IMR-90 (cell line): ENCODE data around the gene MALL. TPM values are rescaled to one million over a fixed set of nuclear protein-coding genes. Genes with fewer than 3 reads are reported as not detected.

ENCODE experiments used
- ATAC-seq: fragments of 200-7000 bp; cut with Tn5 transposase; 2 replicates; pipeline ENCODE4 v1.9.1; 2020; ENCODE audit warnings: low read depth, mild to moderate bottlenecking, moderate library complexity
- BruUV-seq: library from RNA; stranded (reverse); fragments of 400-500 nt; replicated peaks from 2 replicates; lab custom pipeline; 2021; lab: Mats Ljungman, UMichigan
- CTCF ChIA-PET: fragments of 300-600 bp; formaldehyde crosslinking; extraction: SDS; loops from one replicate; lab custom pipeline; 2021; ENCODE audit warnings: antibody characterized with exemption; lab: Yijun Ruan, JAX
- POLR2A ChIA-PET: fragments of 300-600 bp; sonication (Branson Sonifier 250); formaldehyde crosslinking; loops from one replicate; lab custom pipeline; 2022; ENCODE audit warnings: antibody characterized with exemption; ENCODE audit not compliant: unreplicated experiment; lab: Charles Lee
- DNase-seq: peaks from one replicate; pipeline ENCODE4 v3.0.0; 2013
- H2AFZ ChIP-seq: replicated peaks from 2 replicates; pipeline ENCODE3; 2013; ENCODE audit warnings: low read length, mild to moderate bottlenecking; ENCODE audit not compliant: poor library complexity
- H2AK5ac ChIP-seq: 2 replicates; pipeline ENCODE4 v1.6.1; 2013; ENCODE audit warnings: low read depth, low read length, inconsistent platforms
- H2AK9ac ChIP-seq: replicated peaks from 2 replicates; pipeline ENCODE3; 2013; ENCODE audit warnings: mild to moderate bottlenecking, low read depth, low read length, moderate library complexity; ENCODE audit not compliant: poor library complexity
- H2BK120ac ChIP-seq: 2 replicates; pipeline ENCODE4 v1.6.1; 2013; ENCODE audit warnings: low read depth, low read length, inconsistent platforms
- H2BK15ac ChIP-seq: 3 replicates; pipeline ENCODE4 v1.6.1; 2013; ENCODE audit warnings: low read depth, low read length, inconsistent platforms
- H2BK20ac ChIP-seq: 2 replicates; pipeline ENCODE4 v1.6.1; 2013; ENCODE audit warnings: low read depth, mild to moderate bottlenecking, inconsistent platforms, low read length, moderate library complexity
- H2BK5ac ChIP-seq: 2 replicates; pipeline ENCODE4 v1.6.1; 2013; ENCODE audit warnings: mild to moderate bottlenecking, low read depth, low read length, inconsistent platforms; ENCODE audit not compliant: poor library complexity, severe bottlenecking
- H3K14ac ChIP-seq: replicated peaks from 2 replicates; pipeline ENCODE4 v1.6.1; 2013; ENCODE audit warnings: low read depth, low read length, inconsistent platforms
- H3K18ac ChIP-seq: 2 replicates; pipeline ENCODE4 v1.6.1; 2013; ENCODE audit warnings: low read depth, low read length, control low read depth
- H3K23ac ChIP-seq: 2 replicates; pipeline ENCODE4 v1.6.1; 2013; ENCODE audit warnings: low read depth, low read length, inconsistent platforms
- H3K27ac ChIP-seq: 2 replicates; pipeline ENCODE4 v1.5.1; 2013; ENCODE audit warnings: mild to moderate bottlenecking, control low read depth, low read length; ENCODE audit not compliant: insufficient read depth
- H3K27me3 ChIP-seq: 2 replicates; pipeline ENCODE4 v1.6.1; 2013; ENCODE audit warnings: low read length; ENCODE audit not compliant: control insufficient read depth, insufficient read depth
- H3K36me3 ChIP-seq: 2 replicates; pipeline ENCODE4 v1.6.1; 2013; ENCODE audit warnings: low read length, mixed read lengths; ENCODE audit not compliant: control insufficient read depth, insufficient read depth
- H3K4ac ChIP-seq: 2 replicates; pipeline ENCODE4 v1.6.1; 2013; ENCODE audit warnings: low read depth, low read length, inconsistent platforms
- H3K4me1 ChIP-seq: 2 replicates; pipeline ENCODE4 v1.6.1; 2013; ENCODE audit warnings: low read length, mixed read lengths; ENCODE audit not compliant: control insufficient read depth, insufficient read depth
- H3K4me2 ChIP-seq: 2 replicates; pipeline ENCODE4 v1.6.1; 2013; ENCODE audit warnings: low read depth, mild to moderate bottlenecking, control low read depth, low read length, moderate library complexity
- H3K4me3 ChIP-seq: 2 replicates; pipeline ENCODE4 v1.5.1; 2013; ENCODE audit warnings: low read depth, mild to moderate bottlenecking, control low read depth, low read length, moderate library complexity; ENCODE audit not compliant: insufficient read depth
- H3K56ac ChIP-seq: 2 replicates; pipeline ENCODE4 v1.6.1; 2013; ENCODE audit warnings: low read length, inconsistent platforms; ENCODE audit not compliant: insufficient read depth; ENCODE audit errors: extremely low read depth
- H3K79me1 ChIP-seq, 2 experiments: 2 replicates each; pipeline ENCODE4 v1.6.1; 2013; ENCODE audit warnings: low read length in 2 of 2, inconsistent platforms in 1 of 2, low read depth in 1 of 2
- H3K9ac ChIP-seq: 2 replicates; pipeline ENCODE4 v1.6.1; 2013; ENCODE audit warnings: low read depth, low read length, control low read depth
- H3K9me1 ChIP-seq: 2 replicates; pipeline ENCODE4 v1.6.1; 2013; ENCODE audit warnings: low read length, inconsistent platforms; ENCODE audit not compliant: insufficient read depth
- H3K9me3 ChIP-seq: 2 replicates; pipeline ENCODE4 v1.6.1; 2013; ENCODE audit warnings: low read length; ENCODE audit not compliant: control insufficient read depth, insufficient read depth
- H4K20me1 ChIP-seq: 2 replicates; pipeline ENCODE4 v1.6.1; 2013; ENCODE audit warnings: low read length, inconsistent platforms; ENCODE audit not compliant: insufficient read depth
- H4K5ac ChIP-seq: 2 replicates; pipeline ENCODE4 v1.6.1; 2013; ENCODE audit warnings: mild to moderate bottlenecking, low read depth, low read length, control low read depth
- H4K8ac ChIP-seq, 2 experiments: 2 replicates each; pipeline ENCODE4 v1.6.1; 2013; ENCODE audit warnings: low read depth in 2 of 2, low read length in 2 of 2, control low read depth in 1 of 2, inconsistent platforms in 1 of 2
- H4K91ac ChIP-seq: 2 replicates; pipeline ENCODE4 v1.6.1; 2013; ENCODE audit warnings: low read depth, low read length, inconsistent platforms; ENCODE audit not compliant: insufficient read depth
- FOS ChIP-seq: fragments of 150-350 bp; IDR thresholded peaks from 2 replicates; pipeline ENCODE4 v1.6.1; 2016; ENCODE audit warnings: low read depth, low read length
- MAFK ChIP-seq: IDR thresholded peaks from 2 replicates; pipeline ENCODE4 v1.6.1; 2012; ENCODE audit warnings: low read depth, low read length, improper control_type of control experiment
- MAZ ChIP-seq: IDR thresholded peaks from 2 replicates; pipeline ENCODE4 v1.6.1; 2012; ENCODE audit warnings: low read depth, mild to moderate bottlenecking, low read length, improper control_type of control experiment, moderate library complexity, borderline replicate concordance
- MXI1 ChIP-seq: IDR thresholded peaks from 2 replicates; pipeline ENCODE4 v1.6.1; 2012; ENCODE audit warnings: low read depth, mild to moderate bottlenecking, low read length, moderate library complexity, borderline replicate concordance
- NFE2L2 ChIP-seq: fragments of 150-350 bp; IDR thresholded peaks from 2 replicates; pipeline ENCODE4 v1.6.1; 2016; ENCODE audit warnings: low read depth, mild to moderate bottlenecking, low read length
- RAD21 ChIP-seq: IDR thresholded peaks from 2 replicates; pipeline ENCODE4 v1.6.1; 2012; ENCODE audit warnings: low read length, improper control_type of control experiment
- RCOR1 ChIP-seq: IDR thresholded peaks from 2 replicates; pipeline ENCODE4 v1.6.1; 2012; ENCODE audit warnings: mild to moderate bottlenecking, low read length, improper control_type of control experiment; ENCODE audit not compliant: insufficient replicate concordance
- dilution Hi-C: fragments of 300-500 bp; cut with HindIII; formaldehyde crosslinking; loops from one replicate; pipeline ENCODE4 v1.14.3; 2018; ENCODE audit warnings: low sequenced_read_pairs; ENCODE audit not compliant: unreplicated experiment
- in situ Hi-C: fragments of 300-500 bp; cut with MboI; formaldehyde crosslinking; loops from 3 replicates; pipeline ENCODE4 v1.14.3; 2019; ENCODE audit warnings: low sequenced_read_pairs, inconsistent platforms, mixed read lengths
- intact Hi-C: fragments of 100-400 bp; cut with micrococcal nuclease; formaldehyde crosslinking; loops from 2 replicates; pipeline ENCODE4 v1.10.0; 2022
- polyA plus RNA-seq, 3 experiments: library from polyadenylated mRNA; depleted of rRNA; stranded (reverse); fragments of >200 nt; gene quantifications; 2 replicates each; pipeline ENCODE4 v1.2.3, GENCODE V29; 2012; ENCODE audit warnings: low replicate concordance in 1 of 3
- total RNA-seq: library from RNA; depleted of rRNA; stranded (reverse); fragments of >200 nt; gene quantifications from 2 replicates; pipeline ENCODE4 v1.2.3, GENCODE V29; 2012
- TF ChIP-seq, protein P1 (sequence below): conservative IDR thresholded peaks from 2 replicates; pipeline ENCODE4 v1.5.1; 2012; ENCODE audit warnings: mild to moderate bottlenecking, low read depth, low read length, improper control_type of control experiment
- TF ChIP-seq, protein P2 (sequence below): fragments of 150-350 bp; IDR thresholded peaks from 2 replicates; pipeline ENCODE4 v1.6.1; 2016; ENCODE audit warnings: low read depth, mild to moderate bottlenecking, low read length, moderate library complexity, borderline replicate concordance

The MALL gene
- total and polyA plus RNA-seq, 2 of the 4 experiments (the other 2 are of a cell fraction) = 1.6 TPM

DNA sequence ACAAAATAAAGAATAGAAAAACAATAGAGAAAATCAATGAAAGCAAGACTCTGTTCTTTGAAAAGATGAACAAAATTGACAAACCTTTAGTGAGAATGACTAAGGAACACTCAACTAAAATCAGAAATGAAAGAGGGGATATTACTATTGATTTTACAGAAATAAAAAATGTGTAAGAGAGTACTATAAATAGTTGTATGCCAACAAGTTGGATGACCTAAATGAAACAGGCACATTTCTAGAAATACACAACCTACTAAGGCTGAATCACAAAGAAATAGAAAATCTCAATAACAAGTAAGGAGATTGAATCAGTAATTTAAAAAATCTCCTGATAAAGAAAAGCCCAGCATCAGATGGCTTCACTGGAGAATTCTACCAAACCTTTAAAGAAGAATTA lies 18.4 kb upstream of the MALL start:
- no peak overlapping the region for H4K91ac ChIP-seq
- no peak for DNase-seq

More for the DNA sequence above, 18.4 kb upstream of the MALL start:
- Histone ChIP-seq H2BK120ac (no peak overlapping the region), H2BK15ac (no peak overlapping the region), H4K5ac (no peak overlapping the region), H2BK5ac (no peak overlapping the region), H2BK20ac (no peak overlapping the region), H2AFZ (no peak overlapping the region), H3K14ac (no peak overlapping the region), H3K27me3 (no peaks in the 10 kb centered on the region), H3K9ac (no peak overlapping the region), H3K23ac (no peak overlapping the region), H3K18ac (no peak overlapping the region), H3K9me3 (no peaks in the 10 kb centered on the region), H3K79me1 (no peaks in the 10 kb centered on the region), H3K27ac (no peak overlapping the region), H4K8ac (no peak overlapping the region), H3K4ac (no peak overlapping the region), H3K9me1 (no peaks in the 10 kb centered on the region), H2AK5ac (no peak overlapping the region), H3K56ac (no peak overlapping the region), H3K36me3 (no peaks in the 10 kb centered on the region), H3K4me2 (no peak overlapping the region), H3K4me3 (no peak overlapping the region), H2AK9ac (no peak overlapping the region), H3K4me1 (no peaks in the 10 kb centered on the region), H4K20me1 (no peaks in the 10 kb centered on the region)
- no peak for ATAC-seq
- in situ Hi-C loops = no loop called here
- dilution Hi-C loops = no loop called here
- TF ChIP-seq RCOR1 (no peak), MAFK (no peak), FOS (no peak), MAZ (no peak), MXI1 (no peak), RAD21 (no peak), NFE2L2 (no peak)
- TF ChIP-seq, protein P1, sequence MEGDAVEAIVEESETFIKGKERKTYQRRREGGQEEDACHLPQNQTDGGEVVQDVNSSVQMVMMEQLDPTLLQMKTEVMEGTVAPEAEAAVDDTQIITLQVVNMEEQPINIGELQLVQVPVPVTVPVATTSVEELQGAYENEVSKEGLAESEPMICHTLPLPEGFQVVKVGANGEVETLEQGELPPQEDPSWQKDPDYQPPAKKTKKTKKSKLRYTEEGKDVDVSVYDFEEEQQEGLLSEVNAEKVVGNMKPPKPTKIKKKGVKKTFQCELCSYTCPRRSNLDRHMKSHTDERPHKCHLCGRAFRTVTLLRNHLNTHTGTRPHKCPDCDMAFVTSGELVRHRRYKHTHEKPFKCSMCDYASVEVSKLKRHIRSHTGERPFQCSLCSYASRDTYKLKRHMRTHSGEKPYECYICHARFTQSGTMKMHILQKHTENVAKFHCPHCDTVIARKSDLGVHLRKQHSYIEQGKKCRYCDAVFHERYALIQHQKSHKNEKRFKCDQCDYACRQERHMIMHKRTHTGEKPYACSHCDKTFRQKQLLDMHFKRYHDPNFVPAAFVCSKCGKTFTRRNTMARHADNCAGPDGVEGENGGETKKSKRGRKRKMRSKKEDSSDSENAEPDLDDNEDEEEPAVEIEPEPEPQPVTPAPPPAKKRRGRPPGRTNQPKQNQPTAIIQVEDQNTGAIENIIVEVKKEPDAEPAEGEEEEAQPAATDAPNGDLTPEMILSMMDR = no peak
- TF ChIP-seq, protein P2, sequence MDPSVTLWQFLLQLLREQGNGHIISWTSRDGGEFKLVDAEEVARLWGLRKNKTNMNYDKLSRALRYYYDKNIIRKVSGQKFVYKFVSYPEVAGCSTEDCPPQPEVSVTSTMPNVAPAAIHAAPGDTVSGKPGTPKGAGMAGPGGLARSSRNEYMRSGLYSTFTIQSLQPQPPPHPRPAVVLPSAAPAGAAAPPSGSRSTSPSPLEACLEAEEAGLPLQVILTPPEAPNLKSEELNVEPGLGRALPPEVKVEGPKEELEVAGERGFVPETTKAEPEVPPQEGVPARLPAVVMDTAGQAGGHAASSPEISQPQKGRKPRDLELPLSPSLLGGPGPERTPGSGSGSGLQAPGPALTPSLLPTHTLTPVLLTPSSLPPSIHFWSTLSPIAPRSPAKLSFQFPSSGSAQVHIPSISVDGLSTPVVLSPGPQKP = no peak
- intact Hi-C loops = no loop called here
- ChIA-PET CTCF (no interaction called here), POLR2A (no interaction called here)
- no TSS peak for BruUV-seq
